Measurements from ENCODE around the gene CRTC3. TPM values are rescaled to one million over a fixed set of nuclear protein-coding genes. Genes with fewer than 3 reads are reported as not detected.

CRTC3 gene
- total and polyA plus RNA-seq, 2 of the 13 experiments (the other 11 are each of a cell fraction or from before 2014, with no cell fraction given), result 8.4 to 11.8 TPM

- TF ChIP-seq ZNF839 (CRISPR knock-in tag; IDR thresholded peaks at IDR 0.05; ENCODE audit: borderline replicate concordance) (no peak), ZNF225 (CRISPR knock-in tag; IDR thresholded peaks at IDR 0.05) (no peak), TBL1XR1 (IDR thresholded peaks at IDR 0.05; ENCODE audit: borderline replicate concordance, low read length, partially characterized antibody) (no peak), CENPT (CRISPR knock-in tag; IDR thresholded peaks at IDR 0.05; ENCODE audit: low read depth) (no peak), ZNF607 (CRISPR knock-in tag; IDR thresholded peaks at IDR 0.05; ENCODE audit: borderline replicate concordance) (no peak), IRF2 (CRISPR knock-in tag; IDR thresholded peaks at IDR 0.05) (no peak), ZNF350 (CRISPR knock-in tag; IDR thresholded peaks at IDR 0.05; ENCODE audit: borderline replicate concordance, low read depth) (0 out of 2 replicates have a peak, but pooled peaks have one; percentile 36), KMT2A (CRISPR knock-in tag; IDR thresholded peaks at IDR 0.05) (0 out of 2 replicates have a peak, but pooled peaks have one; percentile 14), AKAP8 (CRISPR knock-in tag; IDR thresholded peaks at IDR 0.05) (no peak), ATAD3A (CRISPR knock-in tag; IDR thresholded peaks at IDR 0.05) (no peak), TBX2 (CRISPR knock-in tag; IDR thresholded peaks at IDR 0.05; ENCODE audit: borderline replicate concordance) (no peak), PRDM4 (CRISPR knock-in tag; IDR thresholded peaks at IDR 0.05; ENCODE audit: borderline replicate concordance) (no peak), ZNF615 (CRISPR knock-in tag; IDR thresholded peaks at IDR 0.05; ENCODE audit: borderline replicate concordance) (no peak), NPAS2 (CRISPR knock-in tag; IDR thresholded peaks at IDR 0.05; ENCODE audit: borderline replicate concordance) (no peak), MLX (CRISPR knock-in tag; IDR thresholded peaks at IDR 0.05) (no peak), ZSCAN25 (CRISPR knock-in tag; IDR thresholded peaks at IDR 0.05) (no peak), HNF1B (CRISPR knock-in tag; IDR thresholded peaks at IDR 0.05) (0 out of 2 replicates have a peak, but pooled peaks have one; percentile 31), XBP1 (CRISPR knock-in tag; IDR thresholded peaks at IDR 0.05) (no peak), U2AF1 (optimal IDR thresholded peaks at IDR 0.05; ENCODE audit: low read depth, low read length) (no peak), HMGXB4 (CRISPR knock-in tag; IDR thresholded peaks at IDR 0.05; ENCODE audit: borderline replicate concordance in 1 of 2, low read depth in 1 of 2) (peak in 1 of 2 experiments; percentile 29; a peak in 2 of 4 replicates), EP300 (IDR thresholded peaks at IDR 0.05; ENCODE audit: low read depth in 2 of 2, low read length in 2 of 2) (no peak), EP300 (CRISPR knock-in tag; IDR thresholded peaks at IDR 0.05; ENCODE audit: borderline replicate concordance) (no peak), POLR2G (IDR thresholded peaks at IDR 0.05; ENCODE audit: low read depth, low read length) (no peak), GZF1 (CRISPR knock-in tag; IDR thresholded peaks at IDR 0.05) (no peak)
These were observed 732 bp upstream of the CRTC3 start (continued) for GRCh38 chr15:90529011-90529370.
